Fibroblast of lung (primary cell): ENCODE measurements around the gene COL28A1.

ENCODE experiments used
- EZH2 ChIP-seq: IDR thresholded peaks from 2 replicates; pipeline ENCODE4 v1.5.1; 2012; ENCODE audit warnings: low read length, control low read depth, mild to moderate bottlenecking; ENCODE audit errors: missing control alignments
- TF ChIP-seq, protein P1 (sequence below), 2 donors: IDR thresholded peaks in 1 of 2; conservative IDR thresholded peaks in 1 of 2; 1 replicate in 1 of 2; 2 replicates in 1 of 2; pipeline ENCODE4 v1.5.1; 2011 to 2012; ENCODE audit warnings: low read length in 2 of 2, control low read depth in 1 of 2, inconsistent platforms in 1 of 2, low read depth in 1 of 2, mild to moderate bottlenecking in 1 of 2

- TF ChIP-seq, protein P1, sequence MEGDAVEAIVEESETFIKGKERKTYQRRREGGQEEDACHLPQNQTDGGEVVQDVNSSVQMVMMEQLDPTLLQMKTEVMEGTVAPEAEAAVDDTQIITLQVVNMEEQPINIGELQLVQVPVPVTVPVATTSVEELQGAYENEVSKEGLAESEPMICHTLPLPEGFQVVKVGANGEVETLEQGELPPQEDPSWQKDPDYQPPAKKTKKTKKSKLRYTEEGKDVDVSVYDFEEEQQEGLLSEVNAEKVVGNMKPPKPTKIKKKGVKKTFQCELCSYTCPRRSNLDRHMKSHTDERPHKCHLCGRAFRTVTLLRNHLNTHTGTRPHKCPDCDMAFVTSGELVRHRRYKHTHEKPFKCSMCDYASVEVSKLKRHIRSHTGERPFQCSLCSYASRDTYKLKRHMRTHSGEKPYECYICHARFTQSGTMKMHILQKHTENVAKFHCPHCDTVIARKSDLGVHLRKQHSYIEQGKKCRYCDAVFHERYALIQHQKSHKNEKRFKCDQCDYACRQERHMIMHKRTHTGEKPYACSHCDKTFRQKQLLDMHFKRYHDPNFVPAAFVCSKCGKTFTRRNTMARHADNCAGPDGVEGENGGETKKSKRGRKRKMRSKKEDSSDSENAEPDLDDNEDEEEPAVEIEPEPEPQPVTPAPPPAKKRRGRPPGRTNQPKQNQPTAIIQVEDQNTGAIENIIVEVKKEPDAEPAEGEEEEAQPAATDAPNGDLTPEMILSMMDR (conservative IDR thresholded peaks at IDR 0.05 in 1 of 2, IDR thresholded peaks at IDR 0.05 in 1 of 2; ENCODE audit: low read depth in 1 of 2, low read length in 2 of 2) = no peak
- no peak for TF ChIP-seq EZH2
Observed at GRCh38 chr7:7499892-7500291, 35.8 kb downstream of the COL28A1 start.
